GM12801 (cell line): Measurements from ENCODE around the gene BMP7.

Experiments used
- TF ChIP-seq, protein P1 (sequence below): IDR thresholded peaks from one replicate; pipeline ENCODE4 v1.5.1; 2011; ENCODE audit warnings: control low read depth; ENCODE audit not compliant: insufficient read length; ENCODE audit errors: extremely low read depth

The BMP7 gene

DNA sequence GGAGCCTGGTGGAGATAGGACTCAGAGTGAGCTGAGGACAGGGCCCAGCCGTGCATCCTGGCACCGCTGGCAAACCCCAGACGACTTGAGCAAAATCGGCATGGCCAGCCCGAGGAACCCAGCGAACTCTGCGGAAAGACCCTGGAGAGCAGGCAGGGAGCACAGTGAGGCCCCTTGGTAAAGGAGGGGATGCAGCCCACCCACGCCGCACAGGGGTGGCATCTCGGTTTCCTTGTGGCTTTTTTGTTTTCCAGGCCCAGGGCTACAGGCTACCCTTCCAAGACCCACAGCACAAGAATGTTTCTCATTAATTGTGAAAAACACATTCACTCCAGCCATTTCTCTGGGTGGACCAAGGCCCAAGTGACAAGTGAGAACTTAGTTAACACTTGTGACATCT lies 71.4 kb downstream of the BMP7 start:
- TF ChIP-seq, protein P1, sequence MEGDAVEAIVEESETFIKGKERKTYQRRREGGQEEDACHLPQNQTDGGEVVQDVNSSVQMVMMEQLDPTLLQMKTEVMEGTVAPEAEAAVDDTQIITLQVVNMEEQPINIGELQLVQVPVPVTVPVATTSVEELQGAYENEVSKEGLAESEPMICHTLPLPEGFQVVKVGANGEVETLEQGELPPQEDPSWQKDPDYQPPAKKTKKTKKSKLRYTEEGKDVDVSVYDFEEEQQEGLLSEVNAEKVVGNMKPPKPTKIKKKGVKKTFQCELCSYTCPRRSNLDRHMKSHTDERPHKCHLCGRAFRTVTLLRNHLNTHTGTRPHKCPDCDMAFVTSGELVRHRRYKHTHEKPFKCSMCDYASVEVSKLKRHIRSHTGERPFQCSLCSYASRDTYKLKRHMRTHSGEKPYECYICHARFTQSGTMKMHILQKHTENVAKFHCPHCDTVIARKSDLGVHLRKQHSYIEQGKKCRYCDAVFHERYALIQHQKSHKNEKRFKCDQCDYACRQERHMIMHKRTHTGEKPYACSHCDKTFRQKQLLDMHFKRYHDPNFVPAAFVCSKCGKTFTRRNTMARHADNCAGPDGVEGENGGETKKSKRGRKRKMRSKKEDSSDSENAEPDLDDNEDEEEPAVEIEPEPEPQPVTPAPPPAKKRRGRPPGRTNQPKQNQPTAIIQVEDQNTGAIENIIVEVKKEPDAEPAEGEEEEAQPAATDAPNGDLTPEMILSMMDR, result no peak

DNA sequence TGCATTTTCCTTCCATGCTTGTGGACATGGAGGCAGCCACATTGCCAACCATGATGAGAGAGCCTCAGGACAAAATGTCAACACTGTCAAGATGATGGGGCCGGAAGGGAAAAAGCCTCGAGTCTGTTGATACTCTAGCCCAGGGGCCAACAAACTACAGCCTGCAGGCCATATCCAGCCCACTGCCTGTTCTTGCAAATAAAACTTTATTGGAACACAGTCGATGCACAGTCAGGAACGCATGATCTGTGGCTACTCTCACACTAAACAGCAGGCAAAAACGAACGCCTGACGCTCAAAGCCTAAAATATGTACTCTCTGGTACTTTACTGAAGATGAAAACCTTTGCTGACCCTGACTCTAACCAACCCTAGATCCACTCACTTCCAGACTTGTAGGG lies 72.3 kb downstream of the BMP7 start:
- TF ChIP-seq, protein P1, result no peak

DNA sequence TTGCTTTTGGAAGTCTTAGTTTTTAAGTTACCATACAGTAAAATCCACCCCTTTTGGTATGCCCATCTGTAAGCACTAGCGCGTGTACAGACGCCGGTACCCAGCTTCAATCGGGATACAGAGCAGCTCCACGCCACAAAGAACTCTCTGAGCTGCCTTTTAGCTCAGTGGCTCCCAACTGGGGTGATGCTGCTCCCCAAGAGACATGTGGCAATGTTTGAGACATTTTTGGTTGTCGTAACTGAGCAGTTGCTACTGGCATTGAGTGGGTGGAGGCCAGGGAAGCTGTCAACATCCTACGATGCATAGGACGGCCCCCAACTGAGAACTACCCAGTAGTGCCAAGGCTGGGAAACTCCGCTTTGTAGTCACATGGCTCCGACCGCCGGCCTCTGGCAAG lies 73.3 kb downstream of the BMP7 start:
- TF ChIP-seq, protein P1, result no peak

DNA sequence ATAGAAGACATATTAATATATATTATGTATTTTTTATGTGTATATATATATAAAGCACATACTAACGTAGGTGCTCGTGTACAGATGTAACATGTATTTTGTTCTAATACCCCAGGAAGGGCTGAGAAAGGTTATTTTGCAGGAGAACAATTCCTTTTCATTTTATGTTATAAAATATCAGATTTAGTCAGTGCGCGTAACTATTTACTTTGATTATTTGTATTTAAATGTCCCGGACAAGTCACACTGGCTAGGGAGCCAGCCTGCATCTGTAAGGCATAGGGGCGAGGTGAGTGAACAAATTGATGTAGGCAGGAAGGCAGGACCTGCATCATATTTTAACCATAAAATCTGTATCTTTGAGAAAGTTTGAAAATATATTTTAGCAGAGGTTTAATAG lies 74.1 kb downstream of the BMP7 start:
- TF ChIP-seq, protein P1, result no peak

DNA sequence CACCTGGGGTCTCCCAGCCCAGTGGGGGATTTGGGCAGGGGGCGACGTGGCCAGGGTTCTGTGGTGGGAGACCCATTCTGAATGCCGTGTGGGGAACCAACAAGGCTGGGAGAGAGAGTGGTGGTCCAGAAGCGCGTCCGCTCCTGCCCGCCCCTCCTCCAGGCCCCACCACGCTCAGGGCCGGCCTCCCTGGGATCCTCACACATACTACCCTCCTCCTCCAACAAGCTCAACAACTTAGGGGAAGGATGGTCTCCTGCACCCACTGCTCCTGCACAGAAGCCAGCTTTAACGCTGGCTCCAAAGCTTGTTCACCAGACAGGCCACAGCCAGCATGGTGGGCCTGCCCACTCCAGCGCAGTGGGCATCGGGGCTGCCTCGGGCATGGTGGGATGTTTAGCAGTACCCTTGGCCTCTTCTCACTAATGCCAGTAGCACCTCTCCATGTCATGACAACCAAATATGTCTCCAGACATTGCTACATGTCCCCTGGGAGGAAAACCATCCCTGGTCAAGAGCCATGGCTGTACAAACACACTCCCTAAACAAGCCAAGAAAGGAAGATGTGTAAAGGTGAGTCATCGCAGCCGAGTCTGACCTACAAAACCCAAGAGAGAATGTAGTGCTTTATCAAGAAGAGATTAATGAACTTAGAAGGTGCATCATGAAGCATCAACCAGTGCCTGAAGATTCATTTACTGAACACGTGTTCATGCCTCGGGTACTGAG lies 75.7 kb downstream of the BMP7 start:
- TF ChIP-seq, protein P1, result no peak

DNA sequence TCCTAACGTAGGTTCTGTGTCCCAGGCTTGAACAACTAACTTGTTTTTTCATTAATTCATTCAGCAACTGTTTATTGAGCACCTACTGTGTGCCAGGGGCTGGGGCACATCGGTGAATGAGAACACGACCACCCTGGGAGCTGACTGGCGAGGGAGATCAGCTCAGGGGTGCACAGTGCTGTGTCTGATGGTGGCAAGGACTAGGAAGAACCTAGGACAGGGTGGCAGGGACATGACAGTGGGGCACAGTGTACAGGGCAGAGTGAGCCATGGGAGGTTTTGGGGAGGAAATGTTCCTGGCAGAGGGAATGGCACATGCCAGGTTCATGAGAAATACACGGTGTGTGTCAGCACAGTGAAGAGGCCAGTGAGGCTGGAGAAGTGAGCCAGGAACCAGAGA lies 76.7 kb downstream of the BMP7 start:
- TF ChIP-seq, protein P1, result no peak

DNA sequence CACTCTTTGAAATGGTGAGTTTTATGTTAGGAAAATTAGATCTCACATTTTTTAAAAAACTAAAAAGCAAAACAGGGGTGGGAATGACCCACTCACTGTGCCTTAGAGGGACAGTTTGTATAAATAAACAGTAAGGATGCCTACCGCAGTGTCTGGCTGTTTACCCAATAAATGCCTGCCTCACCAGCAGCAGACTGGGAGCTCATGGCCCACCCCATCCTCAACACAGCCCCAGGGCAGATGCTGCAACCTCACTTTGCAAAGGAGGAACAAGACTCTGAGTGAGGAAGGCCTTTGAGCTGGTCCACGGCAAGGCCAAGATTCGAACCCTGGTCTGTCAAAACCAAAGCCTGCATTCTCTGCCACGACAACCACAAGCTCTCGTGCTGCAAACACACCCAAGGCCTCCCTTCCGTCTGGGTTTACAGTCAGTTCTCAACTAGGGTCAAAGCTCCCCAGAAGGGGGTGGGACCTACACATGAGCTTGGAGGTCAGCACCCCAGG lies 77.8 kb downstream of the BMP7 start:
- TF ChIP-seq, protein P1, result no peak
